K562 (cell line): ENCODE measurements around the gene SNUPN. TPM values are rescaled to one million over a fixed set of nuclear protein-coding genes. Genes with fewer than 3 reads are reported as not detected.

Experiments used
- BACH1 ChIP-seq: fragments of 200-800 bp; sonication (Bioruptor generic); IDR thresholded peaks from 2 replicates; pipeline ENCODE4 v1.6.1; 2016; ENCODE audit warnings: missing genetic modification characterization, missing compliant biosample characterization
- CBX5 ChIP-seq: IDR thresholded peaks from 2 replicates; pipeline ENCODE4 v1.6.1; 2014; ENCODE audit warnings: low read depth, borderline replicate concordance
- CBX8 ChIP-seq: fragments of 200-600 bp; sonication (generic); IDR thresholded peaks from 2 replicates; pipeline ENCODE4 v1.6.1; 2012; ENCODE audit warnings: borderline replicate concordance, mixed run types, low read depth, mild to moderate bottlenecking, moderate library complexity, mixed read lengths, low read length, control low read depth, inconsistent platforms; ENCODE audit not compliant: poor library complexity, severe bottlenecking; ENCODE audit errors: extremely low read depth
- CEBPB ChIP-seq: fragments of 450-650 bp; IDR thresholded peaks from 2 replicates; pipeline ENCODE4 v1.6.1; 2016; ENCODE audit warnings: missing genetic modification characterization, missing compliant biosample characterization
- CREB5 ChIP-seq: fragments of 250-450 bp; sonication (Bioruptor Pico); IDR thresholded peaks from 2 replicates; pipeline ENCODE4 v1.5.0; 2020; ENCODE audit warnings: mild to moderate bottlenecking
- CTCF ChIP-seq, 3 experiments: IDR thresholded peaks in 2 of 3; conservative IDR thresholded peaks in 1 of 3; 2 replicates each; pipeline ENCODE4 v1.5.1; 2011 to 2012; ENCODE audit warnings: low read length in 3 of 3, mild to moderate bottlenecking in 3 of 3, control low read depth in 2 of 3, improper control_type of control experiment in 1 of 3, inconsistent platforms in 1 of 3, low read depth in 1 of 3, mixed read lengths in 1 of 3, moderate library complexity in 1 of 3; ENCODE audit not compliant: insufficient read depth in 2 of 3
- E2F6 ChIP-seq, 2 experiments: IDR thresholded peaks; 2 replicates each; pipeline ENCODE4 v1.6.1; 2011; ENCODE audit warnings: borderline replicate concordance in 1 of 2, control low read depth in 1 of 2, low read depth in 1 of 2, low read length in 1 of 2, mild to moderate bottlenecking in 1 of 2, mixed read lengths in 1 of 2, moderate library complexity in 1 of 2; ENCODE audit not compliant: insufficient read depth in 1 of 2, insufficient read length in 1 of 2, poor library complexity in 1 of 2, severe bottlenecking in 1 of 2; ENCODE audit errors: extremely low read depth in 1 of 2
- MAZ ChIP-seq, 2 experiments: fragments of 450-650 bp in 1 of 2; sonication (generic) in 1 of 2; formaldehyde crosslinking; IDR thresholded peaks in 1 of 2; conservative IDR thresholded peaks in 1 of 2; 2 replicates each; pipeline versions ENCODE4 v1.4.0 to v1.5.0; 2020; ENCODE audit warnings: mild to moderate bottlenecking in 1 of 2, missing genetic modification reagents in 1 of 2
- RFX1 ChIP-seq: fragments of 450-650 bp; IDR thresholded peaks from 2 replicates; pipeline ENCODE4 v1.6.1; 2016; ENCODE audit warnings: mild to moderate bottlenecking, moderate library complexity
- SETDB1 ChIP-seq: IDR thresholded peaks from one replicate; pipeline ENCODE4 v1.6.1; 2012; ENCODE audit warnings: low read length, control low read depth, inconsistent platforms
- ZNF140 ChIP-seq: fragments of 250-450 bp; sonication (Bioruptor Pico); IDR thresholded peaks from 2 replicates; pipeline ENCODE4 v1.8.0; 2021; ENCODE audit warnings: moderate library complexity, mild to moderate bottlenecking, inconsistent platforms
- ZNF668 ChIP-seq: fragments of 250-450 bp; sonication (Bioruptor Pico); IDR thresholded peaks from 2 replicates; pipeline ENCODE4 v1.8.0; 2022; ENCODE audit warnings: mild to moderate bottlenecking, inconsistent platforms
- ZNF778 ChIP-seq: fragments of 450-650 bp; formaldehyde crosslinking; IDR thresholded peaks from 2 replicates; pipeline ENCODE4 v1.4.0; 2020; ENCODE audit warnings: mild to moderate bottlenecking, moderate library complexity
- ZSCAN32 ChIP-seq: fragments of 450-650 bp; formaldehyde crosslinking; IDR thresholded peaks from 2 replicates; pipeline ENCODE4 v1.4.0; 2020; ENCODE audit warnings: mild to moderate bottlenecking, moderate library complexity
- polyA plus RNA-seq, 8 experiments: library from polyadenylated mRNA; depleted of rRNA in 4 of 8; stranded (reverse) in 5 of 8; unstranded in 3 of 8; fragments of >200 nt; fragmentation: Nextera tagmentation in 2 of 8; fragmentation: Illumina TruSeq in 1 of 8; extraction: Ambion mirVana in 2 of 8; extraction: Trizol in 1 of 8; gene quantifications; 2 replicates each; pipeline versions ENCODE4 v1.2.1 to v1.2.3, GENCODE V29; 2011 to 2014; ENCODE audit warnings: inconsistent platforms in 1 of 8, missing spikeins in 1 of 8
- total RNA-seq, 7 experiments: library from RNA; depleted of rRNA in 6 of 7; stranded (reverse); fragments of >200 nt in 6 of 7; fragmentation: Illumina TruSeq in 2 of 7; extraction: Trizol in 2 of 7; gene quantifications; 2 replicates each; pipeline versions ENCODE4 v1.2.1 to v1.2.3, GENCODE V29; 2011 to 2021; ENCODE audit warnings: low replicate concordance in 1 of 7
- TF ChIP-seq, protein P1 (sequence below): fragments of 450-650 bp; formaldehyde crosslinking; IDR thresholded peaks from 2 replicates; pipeline ENCODE4 v1.4.0; 2022; ENCODE audit warnings: missing genetic modification characterization
- TF ChIP-seq, protein P2 (sequence below): sonication (generic); formaldehyde crosslinking; IDR thresholded peaks from 2 replicates; pipeline ENCODE4 v1.9.0; 2022; ENCODE audit warnings: mild to moderate bottlenecking, missing genetic modification reagents
- TF ChIP-seq, protein P3 (sequence below): fragments of 450-650 bp; conservative IDR thresholded peaks from 2 replicates; pipeline ENCODE4 v1.6.1; 2016; ENCODE audit warnings: missing genetic modification characterization, low read depth, mild to moderate bottlenecking, control low read depth, missing compliant biosample characterization

SNUPN gene
- total and polyA plus RNA-seq, 9 of the 15 experiments (the other 6 are each of a cell fraction or from before 2014, with no cell fraction given): 32.2 to 78.3 (median 40.0) TPM

- TF ChIP-seq, protein P1, sequence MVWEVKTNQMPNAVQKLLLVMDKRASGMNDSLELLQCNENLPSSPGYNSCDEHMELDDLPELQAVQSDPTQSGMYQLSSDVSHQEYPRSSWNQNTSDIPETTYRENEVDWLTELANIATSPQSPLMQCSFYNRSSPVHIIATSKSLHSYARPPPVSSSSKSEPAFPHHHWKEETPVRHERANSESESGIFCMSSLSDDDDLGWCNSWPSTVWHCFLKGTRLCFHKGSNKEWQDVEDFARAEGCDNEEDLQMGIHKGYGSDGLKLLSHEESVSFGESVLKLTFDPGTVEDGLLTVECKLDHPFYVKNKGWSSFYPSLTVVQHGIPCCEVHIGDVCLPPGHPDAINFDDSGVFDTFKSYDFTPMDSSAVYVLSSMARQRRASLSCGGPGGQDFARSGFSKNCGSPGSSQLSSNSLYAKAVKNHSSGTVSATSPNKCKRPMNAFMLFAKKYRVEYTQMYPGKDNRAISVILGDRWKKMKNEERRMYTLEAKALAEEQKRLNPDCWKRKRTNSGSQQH (CRISPR knock-in tag): no peak
- TF ChIP-seq ZNF140 (no peak), SETDB1 (no peak), CEBPB (no peak), ZNF668 (no peak), BACH1 (tag) (no peak), CBX5 (no peak), E2F6 (IDR thresholded peaks at IDR 0.05; ENCODE audit: borderline replicate concordance in 1 of 2, extremely low read depth in 1 of 2, insufficient read depth in 1 of 2, insufficient read length in 1 of 2, low read depth in 1 of 2, low read length in 1 of 2, poor library complexity in 1 of 2, severe bottlenecking in 1 of 2) (peak; percentile 20 to 38), CTCF (IDR thresholded peaks at IDR 0.05 in 2 of 3, conservative IDR thresholded peaks at IDR 0.05 in 1 of 3; ENCODE audit: insufficient read depth in 2 of 3, low read depth in 1 of 3, low read length in 3 of 3) (no peak), ZSCAN32 (CRISPR knock-in tag) (no peak), CREB5 (no peak), CBX8 (no peak), MAZ (CRISPR knock-in tag; conservative IDR thresholded peaks at IDR 0.05 in 1 of 2, IDR thresholded peaks at IDR 0.05 in 1 of 2) (peak; percentile 75 to 98; a peak in 3 of 4 replicates), ZNF778 (CRISPR knock-in tag) (no peak), RFX1 (no peak)
- TF ChIP-seq, protein P2, sequence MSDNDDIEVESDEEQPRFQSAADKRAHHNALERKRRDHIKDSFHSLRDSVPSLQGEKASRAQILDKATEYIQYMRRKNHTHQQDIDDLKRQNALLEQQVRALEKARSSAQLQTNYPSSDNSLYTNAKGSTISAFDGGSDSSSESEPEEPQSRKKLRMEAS (CRISPR knock-in tag): peak; percentile 95
- TF ChIP-seq, protein P3, sequence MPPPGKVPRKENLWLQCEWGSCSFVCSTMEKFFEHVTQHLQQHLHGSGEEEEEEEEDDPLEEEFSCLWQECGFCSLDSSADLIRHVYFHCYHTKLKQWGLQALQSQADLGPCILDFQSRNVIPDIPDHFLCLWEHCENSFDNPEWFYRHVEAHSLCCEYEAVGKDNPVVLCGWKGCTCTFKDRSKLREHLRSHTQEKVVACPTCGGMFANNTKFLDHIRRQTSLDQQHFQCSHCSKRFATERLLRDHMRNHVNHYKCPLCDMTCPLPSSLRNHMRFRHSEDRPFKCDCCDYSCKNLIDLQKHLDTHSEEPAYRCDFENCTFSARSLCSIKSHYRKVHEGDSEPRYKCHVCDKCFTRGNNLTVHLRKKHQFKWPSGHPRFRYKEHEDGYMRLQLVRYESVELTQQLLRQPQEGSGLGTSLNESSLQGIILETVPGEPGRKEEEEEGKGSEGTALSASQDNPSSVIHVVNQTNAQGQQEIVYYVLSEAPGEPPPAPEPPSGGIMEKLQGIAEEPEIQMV (tag): no peak
Observed at GRCh38 chr15:75639709-75640482, 14.4 kb upstream of the SNUPN start, which contains the start of gene IMP3 (continued).
